ENCODE results near the gene APOL1. TPM values are rescaled to one million over a fixed set of nuclear protein-coding genes. Genes with fewer than 3 reads are reported as not detected.

APOL1 gene
- polyA plus RNA-seq, 1 of the 3 experiments (the other 2 are of a cell fraction): 0.56 TPM

DNA sequence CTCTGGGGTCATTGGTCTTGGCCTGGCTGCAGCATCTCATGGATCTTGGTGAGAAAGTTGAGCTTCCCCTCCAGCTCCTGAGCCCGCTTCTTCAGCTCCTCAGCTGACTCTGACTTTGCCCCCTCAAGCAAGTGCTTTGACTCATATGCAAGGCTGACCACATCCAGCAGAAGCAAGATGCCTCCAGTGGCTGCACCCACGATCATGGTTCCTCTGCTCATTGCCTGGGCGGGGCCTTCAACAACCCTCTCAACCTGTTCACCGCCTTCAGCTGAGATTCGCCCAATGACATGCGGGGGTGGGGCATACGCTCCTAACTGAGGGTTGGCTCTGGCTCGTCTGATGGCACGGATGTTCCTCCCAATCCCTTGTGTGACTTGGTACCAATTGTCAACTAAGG is 25.5 kb upstream of the APOL1 start:
- Histone ChIP-seq H3K9me2 (no peaks in the 10 kb centered on the region), H3K79me2 (ENCODE audit: insufficient read depth) (no peaks in the 10 kb centered on the region), H3K4me2 (no peak overlapping the region), H3K9me3 (no peaks in the 10 kb centered on the region), H3K4me1 (ENCODE audit: control insufficient read depth in 1 of 2, insufficient read depth in 2 of 2, low read depth in 1 of 2, low read length in 1 of 2) (no peaks in the 10 kb centered on the region), H2AFZ (ENCODE audit: low read depth) (no peak overlapping the region), H3F3A (replicated peaks; ENCODE audit: insufficient read depth) (no peaks in the 10 kb centered on the region), H3K27me3 (ENCODE audit: insufficient read depth) (no peaks in the 10 kb centered on the region), H3K9ac (no peak overlapping the region), H3K4me3 (ENCODE audit: low read depth in 2 of 2, low read length in 1 of 2) (no peak overlapping the region), H3K27ac (ENCODE audit: low read depth in 2 of 2, low read length in 1 of 2) (no peak overlapping the region), H4K20me1 (ENCODE audit: insufficient read depth) (no peaks in the 10 kb centered on the region), H3K36me3 (replicated peaks in 1 of 2; ENCODE audit: control insufficient read depth in 1 of 2, insufficient read depth in 2 of 2, low read length in 1 of 2) (peaks cover 0 to 17% of the 10 kb centered on the region in 2 experiments)
- ChIA-PET POLR2A (no interaction called here), CTCF (interaction anchor here (0.9 to 2.2 kb wide), 6 partner anchors 13 to 74 kb away, joined by 3 to 10 read pairs (median 3); no protein-coding TSS in a partner anchor)
- TF ChIP-seq, protein P1, sequence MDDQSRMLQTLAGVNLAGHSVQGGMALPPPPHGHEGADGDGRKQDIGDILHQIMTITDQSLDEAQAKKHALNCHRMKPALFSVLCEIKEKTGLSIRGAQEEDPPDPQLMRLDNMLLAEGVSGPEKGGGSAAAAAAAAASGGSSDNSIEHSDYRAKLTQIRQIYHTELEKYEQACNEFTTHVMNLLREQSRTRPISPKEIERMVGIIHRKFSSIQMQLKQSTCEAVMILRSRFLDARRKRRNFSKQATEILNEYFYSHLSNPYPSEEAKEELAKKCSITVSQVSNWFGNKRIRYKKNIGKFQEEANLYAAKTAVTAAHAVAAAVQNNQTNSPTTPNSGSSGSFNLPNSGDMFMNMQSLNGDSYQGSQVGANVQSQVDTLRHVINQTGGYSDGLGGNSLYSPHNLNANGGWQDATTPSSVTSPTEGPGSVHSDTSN (IDR thresholded peaks at IDR 0.05): no peak
- TF ChIP-seq JUND (IDR thresholded peaks at IDR 0.05) (no peak), RAD21 (IDR thresholded peaks at IDR 0.05; ENCODE audit: low read length) (no peak), FOSL2 (IDR thresholded peaks at IDR 0.05; ENCODE audit: borderline replicate concordance, low read depth) (no peak), SIN3A (IDR thresholded peaks at IDR 0.05; ENCODE audit: borderline replicate concordance, low read depth, low read length) (no peak), TEAD4 (IDR thresholded peaks at IDR 0.05; ENCODE audit: borderline replicate concordance, insufficient read depth) (no peak), YY1 (IDR thresholded peaks at IDR 0.05; ENCODE audit: low read depth) (no peak), FOXJ3 (CRISPR knock-in tag; IDR thresholded peaks at IDR 0.05) (no peak), POLR2AphosphoS5 (IDR thresholded peaks at IDR 0.05; ENCODE audit: low read depth, low read length) (no peak)
- TF ChIP-seq, protein P2, sequence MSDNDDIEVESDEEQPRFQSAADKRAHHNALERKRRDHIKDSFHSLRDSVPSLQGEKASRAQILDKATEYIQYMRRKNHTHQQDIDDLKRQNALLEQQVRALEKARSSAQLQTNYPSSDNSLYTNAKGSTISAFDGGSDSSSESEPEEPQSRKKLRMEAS (IDR thresholded peaks at IDR 0.05; ENCODE audit: low read depth): no peak
- TF ChIP-seq, protein P3, sequence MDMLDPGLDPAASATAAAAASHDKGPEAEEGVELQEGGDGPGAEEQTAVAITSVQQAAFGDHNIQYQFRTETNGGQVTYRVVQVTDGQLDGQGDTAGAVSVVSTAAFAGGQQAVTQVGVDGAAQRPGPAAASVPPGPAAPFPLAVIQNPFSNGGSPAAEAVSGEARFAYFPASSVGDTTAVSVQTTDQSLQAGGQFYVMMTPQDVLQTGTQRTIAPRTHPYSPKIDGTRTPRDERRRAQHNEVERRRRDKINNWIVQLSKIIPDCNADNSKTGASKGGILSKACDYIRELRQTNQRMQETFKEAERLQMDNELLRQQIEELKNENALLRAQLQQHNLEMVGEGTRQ (IDR thresholded peaks at IDR 0.05; ENCODE audit: borderline replicate concordance, low read depth, low read length): no peak
- TF ChIP-seq, protein P4, sequence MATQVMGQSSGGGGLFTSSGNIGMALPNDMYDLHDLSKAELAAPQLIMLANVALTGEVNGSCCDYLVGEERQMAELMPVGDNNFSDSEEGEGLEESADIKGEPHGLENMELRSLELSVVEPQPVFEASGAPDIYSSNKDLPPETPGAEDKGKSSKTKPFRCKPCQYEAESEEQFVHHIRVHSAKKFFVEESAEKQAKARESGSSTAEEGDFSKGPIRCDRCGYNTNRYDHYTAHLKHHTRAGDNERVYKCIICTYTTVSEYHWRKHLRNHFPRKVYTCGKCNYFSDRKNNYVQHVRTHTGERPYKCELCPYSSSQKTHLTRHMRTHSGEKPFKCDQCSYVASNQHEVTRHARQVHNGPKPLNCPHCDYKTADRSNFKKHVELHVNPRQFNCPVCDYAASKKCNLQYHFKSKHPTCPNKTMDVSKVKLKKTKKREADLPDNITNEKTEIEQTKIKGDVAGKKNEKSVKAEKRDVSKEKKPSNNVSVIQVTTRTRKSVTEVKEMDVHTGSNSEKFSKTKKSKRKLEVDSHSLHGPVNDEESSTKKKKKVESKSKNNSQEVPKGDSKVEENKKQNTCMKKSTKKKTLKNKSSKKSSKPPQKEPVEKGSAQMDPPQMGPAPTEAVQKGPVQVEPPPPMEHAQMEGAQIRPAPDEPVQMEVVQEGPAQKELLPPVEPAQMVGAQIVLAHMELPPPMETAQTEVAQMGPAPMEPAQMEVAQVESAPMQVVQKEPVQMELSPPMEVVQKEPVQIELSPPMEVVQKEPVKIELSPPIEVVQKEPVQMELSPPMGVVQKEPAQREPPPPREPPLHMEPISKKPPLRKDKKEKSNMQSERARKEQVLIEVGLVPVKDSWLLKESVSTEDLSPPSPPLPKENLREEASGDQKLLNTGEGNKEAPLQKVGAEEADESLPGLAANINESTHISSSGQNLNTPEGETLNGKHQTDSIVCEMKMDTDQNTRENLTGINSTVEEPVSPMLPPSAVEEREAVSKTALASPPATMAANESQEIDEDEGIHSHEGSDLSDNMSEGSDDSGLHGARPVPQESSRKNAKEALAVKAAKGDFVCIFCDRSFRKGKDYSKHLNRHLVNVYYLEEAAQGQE (IDR thresholded peaks at IDR 0.05; ENCODE audit: low read depth, low read length): no peak
- no peak for DNase-seq
- 93% methylated on average over 9 of the region's 9 CpGs for WGBS (ENCODE audit: low lambda C conversion rate)
